C4-2B (cell line): ENCODE data around the gene STARD10.

ENCODE experiments used
- CTCF ChIP-seq: fragments of 450-650 bp; conservative IDR thresholded peaks from 2 replicates; pipeline ENCODE4 v1.5.1; 2017; ENCODE audit warnings: mild to moderate bottlenecking
- ZFX ChIP-seq: fragments of 450-650 bp; IDR thresholded peaks from 2 replicates; pipeline ENCODE4 v1.6.1; 2017

DNA sequence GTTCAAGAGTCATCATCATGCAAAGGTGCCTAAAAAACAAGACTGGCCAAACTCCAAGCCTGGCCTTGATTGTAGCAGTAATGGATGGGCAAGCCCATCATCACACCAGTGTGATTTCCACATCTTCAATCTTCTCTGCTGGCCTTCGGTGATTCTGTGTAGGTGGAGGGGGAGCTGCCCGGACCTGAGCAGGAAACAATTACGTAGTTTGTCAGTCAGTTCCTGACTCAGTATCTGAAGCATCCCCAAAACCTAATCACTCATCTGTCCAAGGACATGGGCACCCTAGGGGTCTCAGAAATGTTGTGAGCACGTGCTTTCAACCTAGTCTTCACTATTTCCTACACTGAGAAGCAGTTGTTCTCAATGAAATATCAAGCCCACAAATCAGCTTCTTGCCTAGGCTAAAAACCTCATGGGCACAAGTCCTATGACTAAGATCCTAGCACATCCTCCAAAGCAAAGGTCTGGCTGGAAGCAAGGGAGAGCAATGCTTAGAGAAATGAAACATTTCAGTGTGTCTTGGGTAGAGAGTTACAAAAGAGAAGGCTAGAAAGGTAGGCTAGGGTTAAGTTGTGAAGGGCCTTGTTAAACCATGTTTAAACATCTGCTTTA lies 45.0 kb upstream of the STARD10 start:
- TF ChIP-seq CTCF (no peak), ZFX (no peak)
